ENCODE data around the gene PLA2G2F. TPM values are rescaled to one million over a fixed set of nuclear protein-coding genes. Genes with fewer than 3 reads are reported as not detected.

The PLA2G2F gene
- total and polyA plus RNA-seq, 10 of the 15 experiments (the other 5 are each of a cell fraction or from before 2014, with no cell fraction given), result 0.03 TPM; not detected in 9

- TF ChIP-seq NRF1 (conservative IDR thresholded peaks at IDR 0.05; ENCODE audit: low read depth, low read length) (no peak), GABPA (IDR thresholded peaks at IDR 0.05; ENCODE audit: low read depth) (no peak)
Observed at GRCh38 chr1:20137604-20138003, 1.5 kb upstream of the PLA2G2F start (continued).

GRCh38 chr1:20138346-20138745 is 777 bp upstream of the PLA2G2F start:
- H3K9me3 ChIP-seq (replicated peaks; ENCODE audit: control insufficient read depth, insufficient read depth, low read length), result no peaks in the 10 kb centered on the region
- in situ Hi-C loops (cut with MboI) (no loop called here), intact Hi-C loops (cut with micrococcal nuclease; ENCODE audit: unreplicated experiment) (no loop called here)
- H3K27ac ChIP-seq (ENCODE audit: control insufficient read depth, insufficient read depth), result no peak overlapping the region
- no peak for DNase-seq (ENCODE audit: low read depth, low spot score)
- H3K79me2 ChIP-seq (ENCODE audit: control insufficient read depth, insufficient read depth, low read length), result no peaks in the 10 kb centered on the region
- no peak for ATAC-seq
- H2AFZ ChIP-seq (ENCODE audit: control insufficient read depth, low read depth, low read length), result no peak overlapping the region
- no peaks in the 10 kb centered on the region for H3K36me3 ChIP-seq (ENCODE audit: control insufficient read depth in 2 of 2, insufficient read depth in 2 of 2, low read length in 1 of 2)
- BruUV-seq (replicated peaks), result no TSS peak
- WGBS (ENCODE audit: insufficient coverage, insufficient replicate concordance, low lambda C conversion rate, missing lambda C conversion rate), result 41% methylated on average over 6 of the region's 6 CpGs
- no peak for FAIRE-seq
- H4K20me1 ChIP-seq (ENCODE audit: control insufficient read depth, insufficient read depth), result no peaks in the 10 kb centered on the region
- TF ChIP-seq FOS (IDR thresholded peaks at IDR 0.05; ENCODE audit: borderline replicate concordance, extremely low read depth, insufficient read length) (no peak), REST (IDR thresholded peaks at IDR 0.05; ENCODE audit: low read depth, low read length) (no peak), TCF7 (IDR thresholded peaks at IDR 0.05; ENCODE audit: borderline replicate concordance) (no peak), RAD21 (IDR thresholded peaks at IDR 0.05; ENCODE audit: insufficient read depth, low read depth, low read length) (no peak), ZBTB4 (CRISPR knock-in tag; IDR thresholded peaks at IDR 0.05) (no peak), ATF2 (IDR thresholded peaks at IDR 0.05; ENCODE audit: low read length) (no peak), SMC3 (IDR thresholded peaks at IDR 0.05; ENCODE audit: borderline replicate concordance, low read length) (no peak), ZNF622 (IDR thresholded peaks at IDR 0.05) (no peak), ATF3 (IDR thresholded peaks at IDR 0.05; ENCODE audit: borderline replicate concordance, extremely low read depth, low read depth, low read length) (no peak)
- H3K4me2 ChIP-seq (ENCODE audit: control insufficient read depth, insufficient read depth), result no peak overlapping the region
- no peaks in the 10 kb centered on the region for H3K27me3 ChIP-seq (replicated peaks in 1 of 2; ENCODE audit: control insufficient read depth in 2 of 2, insufficient read depth in 2 of 2, low read length in 1 of 2)
- H3K4me1 ChIP-seq (ENCODE audit: control insufficient read depth, insufficient read depth, low read length), result no peaks in the 10 kb centered on the region
- CTCF ChIA-PET, result no interaction called here
- SMC1A ChIA-PET (ENCODE audit: uncharacterized antibody, unreplicated experiment), result no interaction called here
- RAD21 ChIA-PET (ENCODE audit: unreplicated experiment), result no interaction called here
- no peak overlapping the region for H3K9ac ChIP-seq (ENCODE audit: control insufficient read depth, insufficient read depth, low read length)
- POLR2A ChIA-PET, result no interaction called here
- H3K4me3 ChIP-seq, result no peak overlapping the region

All from GM12878 (cell line).